GM18507 (cell line): Measurements from ENCODE around the gene RNU4-1.

Experiments
- DNase-seq: peaks from one replicate; pipeline ENCODE4 v3.0.0; 2011; ENCODE audit warnings: low read depth; ENCODE audit not compliant: insufficient read length; ENCODE audit errors: extremely low spot score
- FAIRE-seq: peaks from 2 replicates; lab custom pipeline; 2011; peaks lifted over from hg19 to GRCh38; lab: Jason Lieb, UNC

Gene RNU4-1

DNA sequence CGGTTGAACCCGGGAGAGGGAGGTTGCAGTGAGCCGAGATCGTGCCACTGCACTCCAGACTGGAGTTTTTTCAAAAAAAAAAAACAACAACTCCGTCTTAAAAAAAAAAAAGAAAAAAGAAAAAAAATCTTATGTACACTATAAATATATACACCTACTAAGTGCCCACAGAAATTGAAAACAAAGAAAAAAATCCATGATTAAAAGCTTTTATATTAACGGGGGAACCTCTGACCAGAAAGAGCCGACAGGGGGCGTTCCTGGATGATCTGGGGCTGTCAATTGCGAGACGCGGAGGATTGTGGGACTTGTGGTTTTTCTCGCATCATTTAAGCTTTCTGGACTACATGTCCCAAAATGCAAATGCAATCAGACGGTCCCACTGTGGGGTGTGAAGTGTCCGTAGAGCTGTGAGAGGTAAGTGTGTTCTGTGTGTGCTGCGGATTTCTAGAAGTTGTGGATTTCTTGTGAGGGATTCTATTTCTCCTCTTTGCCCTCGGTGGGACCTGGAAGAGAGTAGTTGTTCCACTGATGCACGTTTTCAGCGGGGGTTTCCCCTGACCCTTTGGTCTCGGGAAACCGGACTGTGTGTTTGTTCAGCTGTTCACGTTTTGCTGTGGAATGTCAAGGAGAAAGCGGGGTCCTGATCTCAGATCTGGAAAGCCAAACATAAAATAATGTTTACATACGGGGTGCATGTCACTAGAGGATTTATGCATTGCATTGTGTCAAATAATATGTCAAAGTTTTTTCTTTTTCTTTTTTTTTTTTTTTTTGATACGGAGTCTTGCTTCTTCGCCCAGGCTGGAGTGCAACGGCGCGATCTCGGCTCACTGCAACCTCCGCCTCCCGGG, 9.2 kb upstream of the RNU4-1 start, which contains the start of gene SIRT4:
Gene SIRT4 (plus strand): TSS at position 360 of the 854 bp plus-strand sequence. CDS start 1,241 bp downstream, outside the sequence.
- FAIRE-seq (peak; percentile 98), DNase-seq (peak; percentile 83)

DNA sequence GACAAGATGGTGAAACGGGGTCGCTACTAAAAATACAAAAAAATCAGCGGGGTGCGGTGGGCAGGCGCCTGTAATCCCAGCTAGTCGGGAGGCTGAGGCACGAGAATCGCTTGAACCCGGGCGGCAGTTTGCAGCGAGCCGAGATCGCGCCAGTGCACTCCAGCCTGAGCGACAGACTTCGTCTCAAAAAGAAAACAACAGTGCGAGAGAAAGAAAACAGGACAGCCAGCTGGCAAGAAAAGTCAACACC, 701 bp downstream of the RNU4-1 start:
- FAIRE-seq = no peak
- DNase-seq = no peak

DNA sequence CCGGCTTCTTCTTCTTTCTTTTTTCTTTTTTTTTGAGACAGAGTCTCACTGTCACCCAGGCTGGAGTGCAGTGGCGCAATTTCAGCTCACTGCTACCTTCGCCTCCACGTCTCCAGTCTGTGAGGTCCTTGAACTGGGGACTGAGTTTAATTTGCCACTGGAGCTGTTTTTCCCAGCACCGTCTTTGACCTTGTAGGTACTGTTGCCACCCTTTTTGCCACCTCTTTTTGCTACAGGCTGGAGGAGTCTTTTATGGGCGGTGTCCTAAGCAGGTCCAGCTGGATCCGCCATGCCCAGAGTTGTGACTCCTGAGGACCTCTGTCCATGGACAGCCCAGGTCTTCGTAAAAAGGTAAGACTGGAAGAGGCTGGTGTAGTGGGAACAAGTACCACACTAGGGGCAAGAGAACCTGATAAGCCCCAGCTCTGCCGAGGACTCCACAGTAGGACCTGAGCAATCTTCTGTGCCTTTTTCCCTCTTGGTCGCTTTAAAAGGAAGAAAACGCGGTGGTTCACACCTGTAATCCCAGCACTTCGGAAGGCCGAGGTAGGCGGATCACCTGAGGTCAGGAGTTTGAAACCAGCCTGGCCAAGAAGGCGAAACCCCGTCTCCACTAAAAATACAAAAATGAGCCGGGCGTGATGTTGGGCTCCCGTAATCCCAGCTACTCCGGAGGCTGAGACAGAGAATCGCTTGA, 2.3 kb downstream of the RNU4-1 start:
- DNase-seq = no peak
- FAIRE-seq = no peak

DNA sequence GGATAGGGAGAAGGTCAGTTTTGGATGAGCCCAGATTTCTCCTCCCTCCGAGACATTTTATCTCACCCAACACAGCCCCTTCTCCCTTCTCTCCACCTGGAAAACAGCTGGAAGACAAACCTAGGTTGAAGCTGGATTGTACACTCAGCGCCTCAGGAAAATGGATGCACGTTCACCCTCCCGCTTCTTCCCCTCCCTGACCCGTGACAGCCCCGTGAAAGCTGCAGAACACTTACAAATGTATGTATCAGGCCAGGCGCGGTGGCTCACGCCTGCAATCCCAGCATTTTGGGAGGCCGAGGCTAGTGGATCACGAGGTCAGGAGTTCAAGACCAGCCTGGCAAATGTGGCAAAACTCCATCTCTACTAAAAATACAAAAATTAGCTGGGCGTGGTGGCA, 5.5 kb downstream of the RNU4-1 start:
- FAIRE-seq (no peak), DNase-seq (no peak)

DNA sequence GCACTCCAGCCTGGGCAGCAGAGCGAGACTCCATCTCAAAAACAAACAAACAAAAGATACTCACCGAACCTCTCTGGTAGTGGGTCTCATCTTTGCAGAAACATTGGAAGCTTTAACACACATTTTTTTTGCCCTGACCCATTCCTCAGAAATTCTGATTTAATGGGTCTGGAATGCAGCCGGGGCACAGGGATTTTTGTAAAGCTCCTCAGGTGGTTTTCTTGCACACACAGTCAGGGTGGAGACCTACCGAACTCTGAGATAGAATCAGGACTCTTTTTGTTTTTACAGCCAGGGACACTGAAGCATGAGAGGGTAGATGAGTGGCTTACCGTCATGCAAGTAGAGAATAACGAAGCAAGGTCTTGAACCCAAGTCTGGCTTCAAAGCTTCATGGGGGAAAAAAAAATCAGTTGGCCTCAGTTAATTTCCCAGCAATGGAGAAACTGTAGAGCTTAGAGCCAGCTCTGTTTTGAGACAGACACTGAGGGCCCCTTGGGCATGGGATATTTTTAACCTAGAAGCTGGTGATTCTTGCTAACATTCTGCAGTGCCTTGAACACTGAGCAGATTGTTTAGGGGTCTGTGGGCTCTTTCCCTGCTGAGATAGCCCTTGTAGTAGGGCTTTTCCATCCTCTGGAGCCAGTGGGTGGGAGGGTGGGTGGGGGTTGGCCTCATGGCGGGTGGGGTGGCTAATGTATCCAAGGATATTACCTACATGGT, 6.1 kb downstream of the RNU4-1 start:
- DNase-seq = no peak
- no peak for FAIRE-seq

DNA sequence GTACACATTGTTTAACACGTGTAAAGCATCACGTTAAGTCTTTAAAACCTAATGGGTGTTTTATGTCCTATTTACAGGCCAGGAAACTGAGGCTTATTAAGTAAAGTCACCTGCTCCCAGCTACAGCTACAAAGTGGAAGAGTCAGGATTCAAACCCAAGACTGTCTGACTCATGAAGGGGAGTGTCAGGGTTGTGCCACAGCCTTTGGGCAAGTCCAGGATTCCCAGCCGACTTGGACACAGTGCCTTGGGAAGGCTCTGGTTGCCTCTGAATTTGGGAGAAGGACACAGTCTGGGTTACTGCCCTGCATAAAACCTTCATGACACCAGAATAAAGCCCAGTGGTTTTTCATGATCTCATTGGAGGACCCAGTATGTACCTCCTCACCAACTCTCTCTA, 8.7 kb downstream of the RNU4-1 start:
- DNase-seq (no peak), FAIRE-seq (no peak)

DNA sequence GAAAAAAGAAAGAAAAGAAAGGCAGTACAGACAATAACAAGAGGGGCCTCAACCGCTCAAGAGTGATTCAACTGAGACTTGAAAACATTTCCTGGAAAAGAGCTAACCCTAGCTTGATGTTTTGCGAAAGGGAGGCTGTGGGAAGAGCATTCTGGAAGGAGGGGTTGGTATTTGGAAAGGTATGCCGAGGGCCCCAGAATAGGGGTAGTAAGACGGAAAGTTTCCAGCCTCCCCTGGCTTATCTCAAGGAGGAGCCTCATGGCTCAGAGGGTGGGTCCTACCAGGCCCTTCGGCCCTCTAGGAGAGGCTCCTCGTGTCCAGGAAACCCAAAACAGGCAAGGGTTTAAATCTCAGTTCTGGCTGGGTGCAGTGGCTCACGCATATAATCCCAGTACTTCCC, 9.7 kb downstream of the RNU4-1 start:
- FAIRE-seq = no peak
- DNase-seq = no peak

GRCh38 chr12:120278137-120279069, 14.6 kb downstream of the RNU4-1 start:
- DNase-seq = no peak
- no peak for FAIRE-seq

- FAIRE-seq (no peak), DNase-seq (no peak)
Observed at GRCh38 chr12:120276734-120277133, 16.3 kb downstream of the RNU4-1 start.

DNA sequence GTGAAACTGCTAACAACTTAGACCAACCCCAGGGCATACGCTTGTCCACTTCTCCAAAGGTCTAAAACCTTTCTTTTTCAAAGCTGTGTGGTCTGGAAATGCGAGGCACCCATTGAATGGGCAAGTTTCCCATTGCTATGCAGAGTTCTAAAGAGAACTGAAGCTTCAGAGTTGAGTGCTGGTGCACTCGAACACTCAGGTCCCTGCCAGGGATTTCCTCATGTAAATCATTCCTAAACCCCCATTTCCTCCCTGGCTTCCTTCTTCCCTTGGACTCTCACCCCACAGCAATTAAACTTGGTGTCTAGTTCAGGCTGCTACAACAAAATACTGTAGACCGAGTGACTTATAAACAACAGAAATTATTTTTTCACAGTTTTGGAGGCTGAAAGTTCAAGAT, 25.3 kb downstream of the RNU4-1 start:
- no peak for DNase-seq
- no peak for FAIRE-seq

- no peak for DNase-seq
- FAIRE-seq = no peak
Observed at GRCh38 chr12:120266180-120266870, 26.7 kb downstream of the RNU4-1 start.

GRCh38 chr12:120265473-120266179, 27.4 kb downstream of the RNU4-1 start, which contains the start of gene PXN:
Gene PXN, minus strand, starts transcription at chr12:120265730. Its CDS starts 101 bp downstream, at chr12:120265629.
- FAIRE-seq (peak; percentile 44), DNase-seq (peak; percentile 92)

GRCh38 chr12:120264904-120265472, 28.0 kb downstream of the RNU4-1 start:
- DNase-seq (no peak), FAIRE-seq (no peak)

DNA sequence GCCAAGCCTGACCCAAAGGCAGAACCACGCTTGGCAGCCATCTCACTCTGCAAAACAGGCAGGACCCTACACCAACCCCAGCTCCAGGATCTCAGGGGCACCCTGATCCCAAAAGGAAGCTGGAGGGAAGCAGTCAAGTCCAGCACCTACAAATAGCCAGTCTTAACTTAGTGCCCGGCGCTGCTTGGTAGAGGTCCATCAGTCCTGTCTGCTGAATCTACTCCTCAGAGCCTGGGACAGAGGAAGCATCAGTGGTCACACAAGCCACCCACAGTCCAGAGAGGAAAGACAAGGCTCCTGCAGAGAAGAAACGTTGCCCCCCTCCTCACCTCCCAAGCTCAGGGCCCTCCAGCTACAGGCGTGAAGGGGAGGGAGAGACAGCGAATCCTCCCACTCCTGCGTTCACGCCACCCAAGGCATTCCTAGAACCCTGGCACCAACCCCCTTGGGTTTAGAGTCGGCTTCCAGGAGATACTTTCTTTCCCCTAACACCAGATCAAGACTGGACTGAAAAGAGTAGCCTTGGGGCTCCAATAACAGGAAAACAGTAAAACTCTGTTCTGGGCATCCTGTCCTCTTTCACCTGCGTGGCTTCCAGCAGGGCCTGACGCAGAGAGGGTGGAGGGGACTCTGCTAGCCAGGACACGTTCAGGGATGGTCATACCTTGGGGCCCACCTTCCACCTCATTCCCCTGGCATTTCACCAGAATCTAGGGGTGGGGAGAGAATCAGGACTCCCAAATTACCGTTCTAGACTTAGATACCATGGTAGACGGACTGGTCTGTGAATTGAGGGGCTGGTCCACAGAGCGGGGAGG, 28.7 kb downstream of the RNU4-1 start:
- FAIRE-seq = no peak
- DNase-seq = no peak

GRCh38 chr12:120263748-120264085, 29.3 kb downstream of the RNU4-1 start:
- DNase-seq (no peak), FAIRE-seq (no peak)

DNA sequence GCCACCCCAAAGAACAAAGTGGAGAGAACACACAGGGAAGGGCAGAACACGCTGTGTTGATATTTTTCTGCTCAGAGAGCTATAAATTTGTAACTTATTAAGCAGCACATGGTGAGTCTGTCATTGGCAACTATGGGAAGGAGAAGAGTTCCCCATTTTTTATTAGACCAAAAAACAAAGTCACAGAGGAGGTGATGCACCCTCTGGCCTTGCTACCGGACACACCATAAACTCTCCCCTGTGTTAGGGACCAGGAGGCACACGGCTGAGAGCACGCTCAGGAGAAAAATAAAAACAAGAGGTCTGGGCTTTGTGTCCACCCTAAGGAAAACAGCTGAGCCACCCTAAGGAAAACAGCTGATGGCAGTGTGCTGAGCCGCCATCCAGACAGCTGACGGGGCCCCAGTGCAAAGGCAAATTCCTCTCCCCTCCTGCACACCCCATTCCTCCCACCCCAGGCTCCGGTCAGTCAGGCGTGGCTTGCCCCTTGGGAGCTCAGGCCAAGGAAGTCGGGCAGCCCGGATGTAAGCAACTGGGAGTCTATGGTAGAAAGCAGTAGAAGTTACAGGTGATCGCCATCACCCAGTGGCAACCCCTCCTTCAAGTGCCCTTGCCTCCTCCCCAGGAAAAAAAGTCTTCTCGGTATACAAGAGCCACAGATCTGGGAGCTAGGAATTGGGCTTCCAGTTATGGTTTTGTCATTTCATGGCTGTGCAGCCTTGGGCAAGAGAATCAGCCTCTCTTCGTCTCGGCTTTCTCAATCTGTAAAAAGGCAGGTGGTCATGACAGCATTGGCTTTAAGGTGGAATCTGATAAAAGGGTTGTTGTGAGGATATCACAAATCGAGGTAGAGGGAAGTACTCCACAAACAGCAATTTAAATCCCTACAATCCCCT, 29.9 kb downstream of the RNU4-1 start:
- DNase-seq (no peak), FAIRE-seq (no peak)
